GM18861 (cell line): ENCODE measurements around the gene ABHD18.
"Not testable (repeated sequence)": the region's sequence is repeated elsewhere in the genome, so short reads cannot be mapped to it uniquely, and the experiment has no call there.

Source experiments
- ATAC-seq: cut with Tn5 transposase; IDR thresholded peaks from one replicate; pipeline ENCODE4 v1.9.1; 2021; ENCODE audit not compliant: unreplicated experiment

Gene ABHD18

GRCh38 chr4:127965062-127965802, at the start of gene ABHD18, which contains the start of gene MFSD8:
Gene ABHD18 (plus strand): TSS chr4:127965406. CDS start chr4:127982956, 17,550 bp downstream.
Gene MFSD8 (minus strand): TSS chr4:127965173. CDS start chr4:127965133, 40 bp downstream.
- ATAC-seq: peak; percentile 94

GRCh38 chr4:127916512-127916911, 48.7 kb upstream of the ABHD18 start:
- no peak for ATAC-seq

GRCh38 chr4:127917151-127917550, 48.1 kb upstream of the ABHD18 start:
- no peak for ATAC-seq

GRCh38 chr4:127920521-127920920, 44.7 kb upstream of the ABHD18 start:
- ATAC-seq: no peak

- no peak for ATAC-seq
These were observed 43.0 kb upstream of the ABHD18 start for GRCh38 chr4:127922226-127922625.

GRCh38 chr4:127925720-127926119, 39.5 kb upstream of the ABHD18 start:
- not testable (repeated sequence) for ATAC-seq

GRCh38 chr4:127930175-127930574, 35.0 kb upstream of the ABHD18 start:
- ATAC-seq: no peak

- not testable (repeated sequence) for ATAC-seq
These were observed 33.4 kb upstream of the ABHD18 start for GRCh38 chr4:127931836-127932235.

- ATAC-seq: no peak
These were observed 28.2 kb upstream of the ABHD18 start for GRCh38 chr4:127936974-127937373.

GRCh38 chr4:127957105-127957504, 8.1 kb upstream of the ABHD18 start:
- ATAC-seq: no peak

GRCh38 chr4:127959794-127960193, 5.4 kb upstream of the ABHD18 start:
- no peak for ATAC-seq

- ATAC-seq: not testable (repeated sequence)
These were observed 1.4 kb upstream of the ABHD18 start for GRCh38 chr4:127963633-127964398.

- ATAC-seq: peak; percentile 11
These were observed 662 bp upstream of the ABHD18 start for GRCh38 chr4:127964426-127965061.

GRCh38 chr4:127965803-127966175, 583 bp downstream of the ABHD18 start:
- ATAC-seq: peak; percentile 24

- no peak for ATAC-seq
These were observed 2.1 kb downstream of the ABHD18 start for GRCh38 chr4:127967141-127967775.

GRCh38 chr4:127968586-127968985, 3.4 kb downstream of the ABHD18 start:
- no peak for ATAC-seq

GRCh38 chr4:127970925-127971324, 5.7 kb downstream of the ABHD18 start:
- not testable (repeated sequence) for ATAC-seq

GRCh38 chr4:127975121-127975770, 10.0 kb downstream of the ABHD18 start:
- no peak for ATAC-seq

GRCh38 chr4:127978930-127979329, 13.7 kb downstream of the ABHD18 start:
- ATAC-seq: no peak

GRCh38 chr4:127982445-127982844, 17.2 kb downstream of the ABHD18 start:
- no peak for ATAC-seq

- ATAC-seq: no peak
These were observed 20.8 kb downstream of the ABHD18 start for GRCh38 chr4:127985989-127986388.
